Lower lobe of right lung (tissue), 2 donors: ENCODE measurements around the gene MPP2. TPM values are rescaled to one million over a fixed set of nuclear protein-coding genes. Genes with fewer than 3 reads are reported as not detected.

ENCODE experiments used
- ATAC-seq, 2 donors: fragments of 200-7000 bp; cut with Tn5 transposase; one replicate each; pipeline ENCODE4 v1.9.1; 2020 to 2022; ENCODE audit warnings: mild to moderate bottlenecking in 2 of 2, moderate library complexity in 2 of 2
- DNase-seq: peaks from one replicate; pipeline ENCODE4 v3.0.0-alpha.2; 2020
- H3K27ac ChIP-seq: fragments of 200-600 bp; one replicate; pipeline ENCODE4 v1.8.0; 2022
- H3K27me3 ChIP-seq: fragments of 200-600 bp; one replicate; pipeline ENCODE4 v1.8.0; 2022; ENCODE audit warnings: low read depth
- H3K36me3 ChIP-seq: fragments of 200-600 bp; one replicate; pipeline ENCODE4 v1.8.0; 2022; ENCODE audit warnings: mild to moderate bottlenecking
- H3K4me1 ChIP-seq: fragments of 200-600 bp; one replicate; pipeline ENCODE4 v1.8.0; 2022
- H3K4me3 ChIP-seq: fragments of 200-600 bp; one replicate; pipeline ENCODE4 v1.8.0; 2022; ENCODE audit warnings: mild to moderate bottlenecking
- H3K9me3 ChIP-seq: fragments of 200-600 bp; one replicate; pipeline ENCODE4 v1.8.0; 2022
- intact Hi-C: fragments of 100-400 bp; cut with DNase I; formaldehyde crosslinking; loops from one replicate; pipeline ENCODE4 v1.11.0; 2022
- total RNA-seq: library from RNA; stranded (reverse); fragmentation: NEBNext Ultra II Directional; extraction: Animal tissue kit (Norgen Biotek cat#: 25700); gene quantifications from one replicate; pipeline ENCODE4 v1.2.1, GENCODE V29; 2021
- TF ChIP-seq, protein P1 (sequence below): fragments of 200-600 bp; IDR thresholded peaks from one replicate; pipeline ENCODE4 v1.8.0; 2022; ENCODE audit warnings: antibody characterized with exemption, mild to moderate bottlenecking
- donor health status: DM: no; HTN: yes; CAD: no; lungs with severe emphysema.

The MPP2 gene
- total RNA-seq, 1 donor from 2014 or later = 0.62 TPM

DNA sequence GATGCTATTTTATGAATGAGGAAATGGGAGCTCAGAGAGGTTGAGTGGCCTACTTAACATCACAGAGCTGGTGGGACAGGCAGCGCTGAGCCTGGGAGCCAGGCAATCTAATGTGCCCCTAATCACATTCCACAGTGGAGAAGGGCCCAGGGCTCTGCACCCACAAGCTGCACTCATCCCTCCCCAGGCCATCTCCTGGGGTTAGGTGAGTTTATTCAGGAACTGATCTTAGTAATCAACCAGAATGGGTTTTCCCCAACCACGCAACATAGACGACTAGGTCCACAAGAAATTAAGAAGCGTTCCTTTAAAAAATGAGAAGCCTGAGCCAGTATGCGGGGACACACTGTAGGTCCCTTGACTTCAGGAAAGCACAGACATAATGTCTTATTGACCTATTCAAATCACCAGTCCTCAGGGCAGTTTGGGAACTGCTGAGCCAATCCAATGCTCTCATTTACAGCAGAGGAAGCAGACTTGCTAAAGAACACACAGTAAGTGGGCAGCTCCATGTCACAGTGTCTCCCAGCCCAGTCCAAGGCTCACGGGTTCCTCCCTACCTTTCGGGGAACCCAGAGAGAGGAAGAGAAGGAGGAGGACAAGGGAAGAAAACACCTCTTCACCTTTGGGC lies 76.7 kb downstream of the MPP2 start:
- H3K27me3 ChIP-seq = no peaks in the 10 kb centered on the region
- H3K4me1 ChIP-seq = peaks cover 41% of the 10 kb centered on the region
- TF ChIP-seq, protein P1, sequence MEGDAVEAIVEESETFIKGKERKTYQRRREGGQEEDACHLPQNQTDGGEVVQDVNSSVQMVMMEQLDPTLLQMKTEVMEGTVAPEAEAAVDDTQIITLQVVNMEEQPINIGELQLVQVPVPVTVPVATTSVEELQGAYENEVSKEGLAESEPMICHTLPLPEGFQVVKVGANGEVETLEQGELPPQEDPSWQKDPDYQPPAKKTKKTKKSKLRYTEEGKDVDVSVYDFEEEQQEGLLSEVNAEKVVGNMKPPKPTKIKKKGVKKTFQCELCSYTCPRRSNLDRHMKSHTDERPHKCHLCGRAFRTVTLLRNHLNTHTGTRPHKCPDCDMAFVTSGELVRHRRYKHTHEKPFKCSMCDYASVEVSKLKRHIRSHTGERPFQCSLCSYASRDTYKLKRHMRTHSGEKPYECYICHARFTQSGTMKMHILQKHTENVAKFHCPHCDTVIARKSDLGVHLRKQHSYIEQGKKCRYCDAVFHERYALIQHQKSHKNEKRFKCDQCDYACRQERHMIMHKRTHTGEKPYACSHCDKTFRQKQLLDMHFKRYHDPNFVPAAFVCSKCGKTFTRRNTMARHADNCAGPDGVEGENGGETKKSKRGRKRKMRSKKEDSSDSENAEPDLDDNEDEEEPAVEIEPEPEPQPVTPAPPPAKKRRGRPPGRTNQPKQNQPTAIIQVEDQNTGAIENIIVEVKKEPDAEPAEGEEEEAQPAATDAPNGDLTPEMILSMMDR = no peak
- intact Hi-C loops = no loop called here
- no peak overlapping the region for H3K27ac ChIP-seq
- DNase-seq (no peak), ATAC-seq (no peak)
- H3K4me3 ChIP-seq = no peak overlapping the region
- H3K9me3 ChIP-seq = no peaks in the 10 kb centered on the region
- peaks cover 36% of the 10 kb centered on the region for H3K36me3 ChIP-seq

DNA sequence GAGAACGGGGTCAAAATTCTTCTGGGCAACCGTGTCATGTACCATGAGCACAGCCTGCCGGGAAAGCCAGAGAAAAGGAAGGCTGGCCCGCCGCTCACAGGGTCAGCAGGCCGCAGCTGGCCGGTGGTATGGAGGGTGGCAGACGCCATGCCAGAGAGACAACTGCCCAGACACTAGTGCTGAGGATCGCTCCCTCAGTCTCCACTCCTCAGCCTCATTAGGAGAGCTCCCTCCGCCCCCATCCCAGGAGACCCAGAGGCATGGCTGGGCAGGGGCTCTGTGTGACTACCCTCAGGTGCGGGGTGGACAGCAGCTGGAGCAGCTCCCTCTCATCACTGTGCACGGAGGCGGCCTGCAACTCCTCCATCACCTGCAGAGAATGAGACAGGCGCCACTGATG lies 77.6 kb downstream of the MPP2 start:
- TF ChIP-seq, protein P1 = no peak
- intact Hi-C loops = no loop called here
- Histone ChIP-seq H3K4me1 (peaks cover 41% of the 10 kb centered on the region), H3K27ac (no peak overlapping the region), H3K4me3 (no peak overlapping the region), H3K36me3 (peaks cover 40% of the 10 kb centered on the region), H3K9me3 (no peaks in the 10 kb centered on the region), H3K27me3 (no peaks in the 10 kb centered on the region)
- ATAC-seq (no peak), DNase-seq (no peak)

DNA sequence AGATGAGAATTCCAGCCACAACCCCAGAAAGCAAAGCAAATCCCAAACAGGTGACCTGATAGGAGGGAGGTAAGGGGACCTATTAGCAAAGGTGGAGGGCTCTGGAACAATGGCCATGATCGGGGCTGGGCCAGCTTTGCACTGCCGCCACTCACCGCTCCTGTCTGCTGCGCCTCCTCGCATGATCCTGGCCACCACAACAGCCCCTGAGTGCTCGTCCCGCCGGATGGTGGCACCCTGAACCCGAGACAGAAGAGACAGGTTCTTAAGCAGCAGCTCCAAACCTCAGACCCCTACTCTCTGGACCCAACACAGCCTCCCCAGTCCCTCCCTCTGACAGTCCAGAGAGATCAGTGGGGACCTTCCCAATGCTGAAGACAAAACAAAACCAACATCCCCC lies 79.7 kb downstream of the MPP2 start:
- Histone ChIP-seq H3K36me3 (peaks cover 40% of the 10 kb centered on the region), H3K9me3 (no peaks in the 10 kb centered on the region), H3K4me3 (no peak overlapping the region), H3K27me3 (no peaks in the 10 kb centered on the region), H3K4me1 (peaks cover 43% of the 10 kb centered on the region), H3K27ac (no peak overlapping the region)
- DNase-seq (no peak), ATAC-seq (no peak)
- TF ChIP-seq, protein P1 = no peak
- intact Hi-C loops = no loop called here

DNA sequence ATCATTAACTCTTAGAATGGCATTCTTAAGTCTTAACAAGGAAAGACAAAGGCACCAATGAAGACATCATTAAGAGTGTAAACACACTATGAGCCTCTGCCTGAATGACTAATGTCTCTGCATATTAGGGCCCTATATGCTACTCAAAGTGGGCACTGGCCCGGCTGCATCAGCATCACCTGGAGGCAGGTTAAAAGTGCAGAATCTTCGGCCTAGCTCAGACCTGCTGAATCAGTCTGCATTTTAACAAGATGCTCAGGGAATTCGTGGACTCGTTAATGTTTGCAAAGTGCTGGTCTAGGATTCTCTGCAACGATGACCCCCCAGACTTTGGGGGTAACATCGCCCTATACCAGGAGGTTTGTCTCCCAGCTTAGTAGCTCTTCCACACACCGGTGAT lies 81.1 kb downstream of the MPP2 start:
- Histone ChIP-seq H3K27me3 (no peaks in the 10 kb centered on the region), H3K4me3 (no peak overlapping the region), H3K36me3 (peaks cover 40% of the 10 kb centered on the region), H3K4me1 (peaks cover 37% of the 10 kb centered on the region), H3K9me3 (no peaks in the 10 kb centered on the region), H3K27ac (no peak overlapping the region)
- TF ChIP-seq, protein P1 = no peak
- intact Hi-C loops = no loop called here
- DNase-seq = no peak
- ATAC-seq = no peak

DNA sequence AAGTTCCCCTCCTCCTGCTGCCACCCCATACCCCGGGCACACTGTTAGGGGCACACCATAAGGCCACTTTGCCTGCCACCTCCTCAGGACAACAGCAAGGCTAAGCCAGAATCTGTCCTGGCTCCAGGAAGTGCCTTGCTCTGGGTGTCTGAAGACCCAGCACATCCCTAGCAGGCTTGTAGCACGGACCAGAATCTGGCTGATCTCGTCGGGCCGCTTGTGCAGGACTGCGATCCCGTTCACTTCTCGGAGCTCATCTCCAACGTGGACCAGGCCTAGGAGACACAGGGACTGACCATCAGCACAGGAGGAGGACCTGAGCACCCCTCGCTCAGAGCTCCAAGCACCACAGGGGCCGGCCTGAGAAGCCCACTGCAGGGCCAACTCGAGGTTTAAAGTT lies 81.8 kb downstream of the MPP2 start:
- Histone ChIP-seq H3K27me3 (no peaks in the 10 kb centered on the region), H3K4me3 (no peak overlapping the region), H3K27ac (no peak overlapping the region), H3K9me3 (no peaks in the 10 kb centered on the region), H3K36me3 (peaks cover 40% of the 10 kb centered on the region), H3K4me1 (peaks cover 31% of the 10 kb centered on the region)
- TF ChIP-seq, protein P1 = no peak
- intact Hi-C loops = no loop called here
- DNase-seq = no peak
- no peak for ATAC-seq

Other genes with a start within 250 kb of the MPP2 start
- gene MEOX1, start 245.6 kb downstream of the MPP2 start, total RNA-seq = 0.86 TPM
- not detected for gene SOST, start 148.7 kb downstream of the MPP2 start, total RNA-seq
- 92.9 TPM for gene DUSP3, start 128.6 kb downstream of the MPP2 start, total RNA-seq
- not detected for gene CFAP97D1, start 127.1 kb downstream of the MPP2 start, total RNA-seq
- 19.2 TPM for gene MPP3, start 74.4 kb downstream of the MPP2 start, total RNA-seq
- 5.7 TPM for gene CD300LG, start 60.4 kb downstream of the MPP2 start, total RNA-seq
- gene PPY, start 34.9 kb upstream of the MPP2 start, total RNA-seq = not detected
- not detected for gene PYY, start 46.4 kb upstream of the MPP2 start, total RNA-seq
- gene NAGS, start 97.1 kb upstream of the MPP2 start, total RNA-seq = 6.4 TPM
- 28.4 TPM for gene TMEM101, start 107.4 kb upstream of the MPP2 start, total RNA-seq
- gene LSM12, start 159.1 kb upstream of the MPP2 start, total RNA-seq = 39.1 TPM
- 40.1 TPM for gene G6PC3, start 163.2 kb upstream of the MPP2 start, total RNA-seq
- gene HDAC5, start 216.1 kb upstream of the MPP2 start, total RNA-seq = 59.2 TPM
- 0.50 TPM for gene HROB, start 234.4 kb upstream of the MPP2 start, total RNA-seq